GM19025 (cell line): ENCODE data around the gene UCKL1.

ENCODE experiments used
- ATAC-seq: cut with Tn5 transposase; IDR thresholded peaks from one replicate; pipeline ENCODE4 v1.9.1; 2021; ENCODE audit warnings: mild to moderate bottlenecking, low read depth, moderate library complexity; ENCODE audit not compliant: unreplicated experiment

UCKL1 gene

GRCh38 chr20:63894358-63895201, 61.6 kb downstream of the UCKL1 start, which contains the start of gene DNAJC5:
TSS of gene DNAJC5 (plus strand) at chr20:63895126. CDS start at chr20:63928346, 33,220 bp downstream.
- peak; percentile 95 for ATAC-seq

- ATAC-seq, result no peak
Observed at GRCh38 chr20:63893999-63894357, 62.2 kb downstream of the UCKL1 start.

- no peak for ATAC-seq
Observed at GRCh38 chr20:63892402-63892801, 63.8 kb downstream of the UCKL1 start.

GRCh38 chr20:63891061-63892002, 64.9 kb downstream of the UCKL1 start:
- ATAC-seq, result no peak

GRCh38 chr20:63890616-63891015, 65.6 kb downstream of the UCKL1 start:
- no peak for ATAC-seq

- no peak for ATAC-seq
Observed at GRCh38 chr20:63890201-63890576, 66.0 kb downstream of the UCKL1 start.
